ENCODE results near the gene UBR1.

GRCh38 chr15:43085921-43086320, 19.9 kb downstream of the UBR1 start:
- TF ChIP-seq CTCF (IDR thresholded peaks at IDR 0.05): no peak
- no peak for TF ChIP-seq POLR2A (IDR thresholded peaks at IDR 0.05; ENCODE audit: low read depth)
- TF ChIP-seq EP300 (IDR thresholded peaks at IDR 0.05): no peak
